ENCODE data around the gene PCBP4.

GRCh38 chr3:51929420-51930003, 37.7 kb downstream of the PCBP4 start:
- TF ChIP-seq CTCF (IDR thresholded peaks at IDR 0.05), result no peak
- no peak for TF ChIP-seq POLR2A (IDR thresholded peaks at IDR 0.05)
